GM19463 (cell line): Measurements from ENCODE around the gene ADAMTS2.

Source experiments
- ATAC-seq: cut with Tn5 transposase; IDR thresholded peaks from one replicate; pipeline ENCODE4 v1.9.1; 2021; ENCODE audit warnings: mild to moderate bottlenecking, moderate library complexity; ENCODE audit not compliant: unreplicated experiment

Gene ADAMTS2

DNA sequence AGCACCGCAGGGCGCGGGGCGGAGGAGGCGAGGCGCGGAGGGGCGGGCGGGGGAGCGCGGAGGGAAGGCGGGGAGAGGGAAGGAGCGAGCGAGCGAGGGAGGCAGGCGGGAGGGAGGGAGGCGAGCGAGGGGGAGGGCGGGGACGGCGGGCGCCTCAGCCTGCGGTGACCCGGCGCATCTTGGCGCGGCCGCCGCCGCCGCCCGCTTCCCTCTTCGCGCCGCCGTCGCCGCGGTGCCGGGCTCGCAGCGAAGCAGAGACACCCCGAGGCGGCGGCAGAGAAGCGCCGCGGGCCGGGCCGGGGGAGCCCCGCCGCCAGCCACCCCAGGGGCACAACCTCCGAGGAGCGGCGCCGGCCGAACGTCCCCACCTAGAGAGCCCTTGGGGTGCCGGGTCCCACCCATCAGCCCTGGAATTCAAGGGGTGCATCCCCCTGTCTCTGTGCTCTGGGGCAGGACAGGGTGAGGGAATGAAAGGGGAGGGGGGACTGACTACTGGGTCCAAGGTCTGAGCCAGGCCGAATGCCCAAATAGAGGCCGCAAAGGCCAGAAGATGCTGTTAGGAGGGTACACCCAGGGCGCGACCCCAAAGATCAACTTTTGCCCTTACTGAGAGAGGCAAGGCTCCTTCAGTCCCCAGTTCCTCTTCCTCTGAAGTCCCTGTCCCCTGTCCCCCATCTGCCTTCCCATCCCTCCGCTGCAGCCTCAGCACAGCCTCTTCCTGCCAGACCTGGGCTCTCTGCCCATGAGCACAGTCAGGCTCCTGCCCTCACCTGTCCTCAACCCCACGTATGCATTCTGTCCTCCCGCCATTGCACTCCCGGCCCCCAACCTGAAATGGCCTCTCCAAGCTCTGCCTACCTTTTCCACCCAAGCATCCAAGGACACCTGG, at the start of gene ADAMTS2:
Gene ADAMTS2 (minus strand): TSS at position 29 of the 889 bp plus-strand sequence. CDS start 133 bp downstream, outside the sequence.
- ATAC-seq = no peak

DNA sequence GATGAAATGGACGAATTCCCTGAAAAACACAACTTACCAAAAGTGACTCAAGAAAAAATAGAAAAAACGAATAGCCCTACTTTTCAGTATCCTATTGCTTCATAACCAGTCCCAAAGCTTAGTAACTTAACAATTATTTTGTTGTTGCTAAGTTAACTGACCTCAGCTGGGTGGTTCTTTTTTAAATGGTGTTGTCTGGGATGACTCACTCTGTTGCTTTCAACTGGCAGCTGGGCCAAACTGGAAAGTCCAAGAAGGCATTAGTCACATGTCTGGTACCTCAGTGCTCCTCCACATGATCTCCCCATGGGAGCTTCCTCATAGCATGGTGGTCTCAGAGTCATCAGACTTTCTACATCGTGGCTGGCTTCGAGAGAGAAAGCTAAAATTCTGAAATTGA, 47.8 kb upstream of the ADAMTS2 start:
- no peak for ATAC-seq

DNA sequence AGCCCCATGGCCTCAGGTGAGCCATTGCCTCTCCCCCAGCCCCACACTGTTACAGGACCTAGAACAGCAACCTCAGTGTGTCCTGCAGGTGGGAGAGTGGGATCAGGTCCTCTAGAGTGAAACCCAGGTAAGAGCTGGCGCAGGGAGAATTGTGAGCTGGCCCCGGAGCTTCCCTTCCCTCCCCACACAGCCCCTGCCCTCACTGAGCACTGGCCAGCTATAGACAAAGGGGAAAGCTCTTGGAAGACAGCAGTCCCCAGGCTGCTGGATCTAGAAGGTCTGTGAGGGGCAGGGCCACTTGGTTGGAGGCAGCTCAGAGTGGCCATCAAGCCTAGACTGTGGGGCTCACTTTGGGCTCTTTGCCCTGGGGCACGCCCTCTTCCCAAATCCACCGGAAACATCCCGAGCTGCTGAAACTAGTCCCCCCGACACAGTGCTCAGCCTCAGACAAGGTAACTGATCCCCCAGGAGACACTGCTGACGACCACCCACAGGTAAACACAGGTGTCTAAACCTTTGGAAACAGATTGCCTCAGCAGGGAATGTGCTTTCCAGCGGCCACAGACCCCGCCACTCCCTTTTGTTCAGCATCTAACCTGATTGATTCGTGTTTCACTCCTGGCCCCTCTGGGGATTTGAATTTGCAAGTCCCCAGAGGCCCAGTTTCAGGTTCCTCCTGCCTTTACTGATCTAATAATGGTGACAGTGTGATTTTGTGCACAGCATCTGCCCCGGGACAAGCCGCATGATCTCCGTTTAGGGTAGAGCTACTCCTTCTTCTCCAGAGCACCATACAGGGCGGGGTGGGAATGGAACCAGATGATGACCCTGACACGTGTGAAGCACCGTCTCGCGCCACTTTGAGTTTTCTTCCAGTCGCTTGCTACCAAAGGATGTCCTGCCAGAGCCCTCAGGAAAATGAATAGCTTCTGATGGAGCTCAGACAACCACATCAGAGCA, 42.2 kb upstream of the ADAMTS2 start:
- ATAC-seq = no peak

DNA sequence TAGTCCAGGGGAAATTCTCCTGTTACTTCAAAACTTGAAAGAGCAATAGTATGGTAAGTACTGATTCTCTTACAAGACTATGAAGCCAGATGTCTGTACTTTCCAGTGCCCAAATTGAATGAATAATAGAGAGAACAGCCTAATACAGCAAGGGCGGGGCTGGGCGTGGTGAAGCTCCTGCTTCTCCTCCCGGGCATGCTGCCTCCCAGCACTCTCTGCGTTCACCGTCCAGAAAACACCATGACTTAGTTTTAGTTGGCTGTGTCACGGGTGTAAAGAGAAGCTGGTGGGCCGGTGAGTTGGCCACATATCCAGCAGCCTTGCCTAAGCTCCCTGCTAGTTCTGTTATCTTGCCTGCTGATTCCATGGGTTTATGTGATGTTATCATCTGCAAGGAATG, 40.7 kb upstream of the ADAMTS2 start:
- no peak for ATAC-seq

DNA sequence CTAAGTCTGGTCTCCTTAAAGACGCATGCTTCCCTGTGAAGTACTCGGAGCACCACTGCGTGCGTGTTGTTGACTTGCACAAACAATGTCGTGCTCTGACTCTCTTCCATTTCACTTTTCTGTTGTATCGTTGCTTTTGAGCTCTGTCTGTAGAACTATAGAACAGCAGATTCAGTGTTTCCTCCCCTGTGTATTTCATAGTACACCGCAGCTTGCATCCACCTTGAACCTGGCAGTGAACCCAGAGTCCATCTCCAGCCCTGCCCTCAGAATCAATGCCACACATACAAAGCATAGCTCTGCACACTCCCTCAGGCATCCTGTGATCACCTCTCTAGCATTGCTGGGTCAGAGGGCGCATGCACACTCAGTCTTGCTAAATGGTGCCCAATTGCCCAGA, 37.2 kb upstream of the ADAMTS2 start:
- ATAC-seq = no peak

DNA sequence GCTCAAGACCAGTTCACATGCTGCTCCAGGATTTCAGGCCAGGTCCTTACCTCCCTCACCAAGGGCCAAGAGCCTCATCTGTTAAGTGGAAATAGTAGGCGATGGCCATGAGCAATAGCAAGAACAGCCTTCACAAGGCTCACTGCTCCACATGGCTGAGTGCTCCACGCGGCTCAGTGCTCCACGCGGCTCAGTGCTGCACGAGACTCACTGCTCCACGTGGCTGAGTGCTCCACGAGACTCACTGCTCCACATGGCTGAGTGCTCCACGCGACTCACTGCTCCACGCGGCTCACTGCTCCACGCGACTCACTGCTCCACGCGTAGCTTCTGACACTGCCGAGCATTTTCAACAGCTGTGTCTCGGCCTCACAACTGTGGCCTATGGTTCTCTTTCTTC, 36.4 kb upstream of the ADAMTS2 start:
- ATAC-seq = no peak

DNA sequence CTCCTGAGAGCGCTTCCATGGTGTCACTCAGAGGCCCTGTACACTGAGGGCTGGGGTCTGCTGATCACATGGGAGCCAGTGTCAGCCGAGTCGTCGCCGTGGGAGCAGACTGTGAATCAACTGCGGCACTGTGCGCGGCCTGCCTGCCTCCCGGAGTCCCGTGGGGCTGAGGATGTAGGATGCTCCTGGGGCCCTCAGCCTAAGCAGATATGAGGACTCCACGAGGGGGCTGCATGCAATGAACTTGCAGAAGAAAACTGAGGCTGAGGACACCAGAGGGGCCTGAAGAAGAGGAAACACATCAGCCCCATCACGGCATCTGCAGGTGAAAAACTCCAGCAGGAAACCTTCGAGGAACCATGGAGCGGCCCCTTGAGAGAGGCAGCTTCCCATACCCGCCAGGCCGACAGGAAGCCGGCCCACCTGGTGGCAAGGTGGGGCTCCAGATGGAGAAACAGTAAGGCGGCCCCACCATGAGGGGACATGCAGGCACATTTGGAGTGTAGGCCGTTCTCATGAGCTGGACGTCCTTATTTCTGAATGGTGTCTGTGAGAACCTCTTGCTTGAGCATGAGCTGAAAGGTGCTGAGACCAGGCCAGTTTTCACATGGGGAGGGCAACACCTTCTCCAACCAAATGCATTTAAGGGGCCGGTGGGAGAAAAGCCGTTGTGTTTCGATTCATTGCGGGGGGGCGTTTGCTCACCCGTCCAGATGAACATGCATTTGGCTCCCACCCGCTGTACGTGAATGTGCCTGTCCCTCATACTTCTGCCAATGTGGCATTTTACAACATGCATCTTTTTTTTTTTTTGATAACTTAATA, 35.2 kb upstream of the ADAMTS2 start:
- no peak for ATAC-seq

DNA sequence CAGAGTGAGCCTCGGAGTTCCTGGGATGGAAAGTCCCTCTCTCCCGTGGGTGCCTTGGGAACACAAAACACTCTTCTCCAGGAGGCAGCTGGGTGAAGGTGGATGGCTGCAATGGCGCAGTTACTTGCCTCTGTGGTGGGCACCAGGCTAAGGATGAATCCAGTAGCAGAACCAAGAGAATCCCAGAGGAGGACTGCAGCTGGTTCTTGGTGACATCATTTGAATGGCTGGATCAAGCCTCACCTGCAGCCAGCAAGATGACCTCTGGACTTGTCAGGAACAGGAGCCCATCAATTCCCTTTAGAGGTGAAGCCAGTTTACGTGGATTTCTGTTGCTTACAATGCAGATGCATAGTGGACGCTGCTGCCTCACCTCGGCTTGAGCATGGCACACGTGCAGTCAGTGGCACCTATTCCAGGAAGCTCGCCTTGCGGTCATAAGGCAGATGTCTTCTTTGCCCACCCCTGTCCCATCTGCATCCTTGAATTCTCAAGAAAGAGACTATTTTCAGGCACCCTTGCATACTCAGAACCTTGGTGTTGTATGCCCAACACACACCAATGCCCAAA, 34.1 kb upstream of the ADAMTS2 start:
- ATAC-seq = no peak

DNA sequence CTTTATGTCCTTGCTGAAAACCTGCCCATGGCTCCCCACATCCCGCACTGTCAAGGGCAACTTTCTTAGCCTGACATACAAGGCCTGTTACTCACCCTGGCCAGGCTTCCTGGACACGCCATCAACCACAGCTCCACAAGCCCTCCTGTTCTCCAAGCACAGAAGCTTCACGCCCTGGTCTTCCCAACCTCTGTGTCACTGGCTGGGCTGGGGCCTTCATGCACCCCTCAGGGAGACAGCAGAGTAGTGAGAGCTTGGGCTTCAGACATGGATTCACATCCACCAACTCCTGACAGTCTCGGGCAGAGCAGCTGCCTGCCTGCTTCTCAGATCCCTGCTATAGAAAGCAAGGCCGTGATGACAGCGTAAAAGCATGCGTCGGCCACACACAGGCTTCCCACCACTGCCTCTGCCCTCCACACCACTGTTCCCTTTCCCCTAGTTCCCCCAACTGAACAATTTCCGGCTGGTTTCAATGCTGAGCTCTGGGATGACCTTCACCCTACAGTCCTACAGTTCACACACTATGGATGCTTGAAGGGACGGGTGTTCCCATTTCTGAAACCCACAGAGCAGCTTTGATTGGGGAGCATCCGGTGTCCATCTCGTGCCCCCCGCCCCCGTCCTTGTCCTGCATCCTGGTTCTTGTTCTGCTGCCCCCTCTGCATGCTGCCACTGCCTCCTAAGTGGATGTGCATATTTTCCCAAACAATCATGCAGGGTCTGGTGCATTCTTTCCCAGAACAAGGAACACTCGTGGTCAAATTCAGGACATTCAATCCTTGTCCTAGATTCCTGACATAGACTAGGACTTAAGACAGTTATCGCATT, 33.4 kb upstream of the ADAMTS2 start:
- ATAC-seq = no peak

DNA sequence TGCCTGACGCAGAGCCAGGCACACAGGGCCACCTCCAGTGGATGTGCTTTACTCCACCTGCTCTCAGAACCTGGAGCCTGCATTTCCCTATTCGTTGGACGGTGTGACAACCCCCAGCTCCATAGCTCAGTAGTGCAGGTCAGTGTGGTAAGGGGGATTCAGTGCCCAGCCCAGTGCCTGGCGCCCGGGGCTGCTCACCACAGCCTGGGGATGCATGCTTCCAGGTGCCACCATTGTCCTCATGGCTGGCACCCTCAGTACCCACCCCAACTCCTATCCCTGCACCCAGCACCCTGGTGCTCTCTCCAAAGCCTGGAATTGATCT, 32.8 kb upstream of the ADAMTS2 start:
- no peak for ATAC-seq

DNA sequence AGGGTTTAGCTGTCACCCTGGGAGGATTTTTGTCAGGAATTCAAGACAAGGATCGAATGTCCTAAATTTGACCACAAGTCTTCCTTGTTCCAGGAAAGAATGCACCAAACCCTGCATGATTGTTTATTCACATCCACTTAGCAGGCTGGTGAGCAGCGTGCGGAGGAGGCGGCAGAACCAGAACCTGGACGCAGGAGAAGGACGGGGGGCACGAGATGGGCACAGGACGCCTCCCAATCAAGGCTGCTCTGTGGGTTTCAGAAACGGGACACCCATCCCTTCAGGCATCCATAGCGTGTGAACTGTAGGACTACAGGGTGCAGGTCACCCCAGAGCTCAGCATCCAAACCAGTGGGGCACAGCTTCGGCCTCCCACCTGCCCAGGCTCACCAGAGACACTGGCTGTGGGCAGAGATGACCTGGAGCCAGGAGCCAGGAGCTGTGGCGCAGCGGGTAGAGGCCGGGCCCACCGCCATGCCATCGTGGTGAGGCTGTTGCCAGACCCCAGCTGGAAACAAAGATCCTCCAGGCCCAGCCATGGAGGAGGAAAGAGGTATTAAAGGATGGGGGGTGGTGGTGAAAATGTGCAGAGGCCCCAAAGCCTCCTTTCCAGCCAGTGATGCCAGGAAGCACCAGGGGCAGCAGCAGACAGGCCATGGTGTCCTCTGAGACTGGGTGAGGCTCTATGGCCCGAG, 32.3 kb upstream of the ADAMTS2 start:
- ATAC-seq = no peak

DNA sequence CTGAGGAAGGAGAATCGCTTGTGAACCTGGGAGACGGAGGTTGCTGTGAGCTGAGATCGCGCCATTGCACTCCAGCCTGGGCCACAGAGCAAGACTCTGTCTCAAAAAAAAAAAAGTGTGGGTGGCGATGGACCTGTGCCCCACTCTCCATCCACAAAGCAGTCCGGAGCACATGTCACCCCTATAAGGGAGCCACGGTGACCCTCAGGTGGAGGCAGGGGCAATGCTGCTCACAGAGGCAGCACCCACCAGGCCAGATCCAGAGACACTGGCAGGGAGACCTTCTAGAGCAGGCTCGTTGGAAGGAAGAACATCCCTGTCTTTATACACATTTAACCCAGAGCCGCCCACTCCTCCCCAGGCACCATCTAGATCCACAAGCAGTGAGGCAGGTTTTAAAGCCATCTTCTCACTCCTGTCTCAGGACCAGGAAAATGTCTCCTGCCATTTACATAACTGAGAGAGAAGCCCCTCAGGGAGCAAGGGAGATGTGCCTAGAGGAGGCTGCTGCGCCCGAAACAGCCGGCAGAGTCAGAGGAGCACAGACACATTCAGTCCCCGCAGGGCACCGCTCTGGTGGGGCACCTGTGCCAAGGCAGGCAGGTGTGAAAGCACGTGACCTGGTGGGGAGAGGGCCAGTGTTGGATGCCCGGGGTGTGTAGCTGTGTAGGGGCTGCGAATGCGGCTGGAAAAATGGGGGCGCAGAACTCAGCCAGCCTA, 31.6 kb upstream of the ADAMTS2 start:
- ATAC-seq = no peak

DNA sequence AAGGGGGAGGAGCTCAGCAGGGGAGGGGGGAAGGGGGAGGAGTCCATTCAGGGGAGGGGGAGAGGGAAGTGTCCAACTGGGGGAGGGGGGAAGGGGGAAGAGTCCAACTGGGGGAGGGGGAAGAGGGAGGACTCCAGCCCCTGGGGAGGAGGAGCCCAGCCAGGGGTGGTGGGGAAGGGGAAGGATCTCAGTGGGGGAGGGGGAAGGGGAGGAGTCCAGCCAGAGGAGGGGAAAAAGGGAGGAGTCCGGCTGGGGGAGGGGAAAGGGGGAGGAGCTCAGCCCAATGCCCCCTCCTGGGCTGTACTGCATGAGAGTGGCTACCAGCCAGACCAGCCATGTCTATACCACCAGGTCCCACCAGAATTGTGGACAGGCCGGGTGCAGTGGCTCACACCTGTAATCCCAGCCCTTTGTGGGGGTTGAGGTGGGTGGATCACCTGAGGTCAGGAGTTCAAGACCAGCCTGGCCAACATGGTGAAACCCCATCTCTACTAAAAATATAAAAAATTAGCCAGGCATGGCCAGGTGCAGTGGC, 30.6 kb upstream of the ADAMTS2 start:
- ATAC-seq = no peak

DNA sequence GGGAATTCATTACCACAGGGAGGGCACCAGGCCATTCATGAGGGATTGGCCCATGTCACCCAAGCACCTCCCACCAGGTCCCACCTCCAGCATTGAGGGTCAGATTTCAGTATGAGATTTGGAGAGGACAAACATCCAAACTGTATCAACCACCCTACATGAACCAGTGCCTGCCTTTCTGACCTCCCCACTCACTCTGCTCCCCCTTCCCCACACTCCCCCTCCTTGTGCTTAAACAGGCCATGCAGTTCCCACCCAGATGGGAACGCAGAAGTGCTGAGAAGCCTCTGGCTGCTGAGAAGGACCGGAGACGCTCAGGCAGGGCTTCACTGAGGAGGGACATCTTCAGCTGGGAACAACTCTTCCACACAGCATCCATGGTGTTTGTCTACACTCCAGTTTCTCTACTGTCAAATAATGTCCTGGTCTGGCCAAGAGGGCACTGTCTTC, 30.0 kb upstream of the ADAMTS2 start:
- no peak for ATAC-seq

DNA sequence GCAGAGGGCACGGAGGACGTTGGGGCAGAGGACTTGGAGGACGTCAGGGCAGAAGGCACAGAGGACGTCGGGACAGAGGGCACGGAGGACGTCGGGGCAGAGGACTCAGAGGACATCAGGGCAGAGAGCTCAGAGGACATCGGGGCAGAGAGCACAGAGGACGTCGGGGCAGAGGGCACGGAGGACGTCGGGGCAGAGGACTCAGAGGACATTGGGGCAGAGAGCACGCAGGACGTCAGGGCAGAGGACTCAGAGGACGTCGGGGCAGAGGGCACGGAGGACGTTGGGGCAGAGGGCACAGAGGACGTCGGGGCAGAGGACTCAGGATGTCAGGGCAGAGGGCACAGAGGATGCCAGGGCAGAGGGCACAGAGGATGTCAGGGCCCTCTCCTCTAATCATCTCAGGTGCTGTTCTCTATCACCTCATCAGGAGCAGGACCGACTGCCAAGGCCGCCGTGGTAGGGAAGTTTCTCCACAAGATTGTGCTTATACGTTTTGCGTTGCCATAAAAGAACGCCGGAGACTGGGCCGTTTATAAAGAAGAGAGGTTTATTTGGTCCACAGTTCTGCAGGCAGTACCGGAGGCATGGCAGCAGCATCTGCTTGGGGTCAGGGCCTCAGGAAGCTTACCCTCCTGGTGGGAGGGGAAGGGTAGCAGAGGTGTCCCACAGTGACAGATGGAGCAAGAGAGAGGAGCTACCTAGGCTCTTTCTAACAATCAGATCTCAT, 29.4 kb upstream of the ADAMTS2 start:
- ATAC-seq = no peak

DNA sequence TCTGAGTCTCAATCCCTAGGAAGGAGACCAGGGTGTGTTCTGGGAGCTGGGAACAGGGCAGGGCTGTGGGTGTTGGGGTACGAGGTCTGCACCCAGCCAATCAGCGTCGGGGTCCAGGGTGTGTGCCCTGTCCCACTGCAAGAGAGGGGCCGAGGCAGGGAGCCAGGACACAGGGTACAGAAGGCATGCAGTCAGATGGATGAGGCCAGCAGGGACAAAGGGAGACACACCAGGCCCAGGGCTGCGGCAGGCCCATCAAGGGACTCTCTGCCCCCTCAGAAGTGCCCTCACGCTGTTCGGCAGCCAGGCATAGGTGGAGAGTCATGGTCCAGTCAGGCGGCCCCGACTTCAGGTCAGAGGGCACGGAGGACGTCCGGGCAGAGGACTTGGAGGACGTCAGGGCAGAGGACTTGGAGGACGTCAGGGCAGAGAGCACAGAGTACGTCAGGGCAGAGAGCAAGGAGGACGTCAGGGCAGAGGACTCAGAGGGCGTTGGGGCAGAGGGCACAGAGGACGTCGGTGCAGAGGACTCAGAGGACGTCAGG, 28.8 kb upstream of the ADAMTS2 start:
- ATAC-seq = no peak
